ENCODE measurements around the gene MIOX. TPM values are rescaled to one million over a fixed set of nuclear protein-coding genes. Genes with fewer than 3 reads are reported as not detected.

MIOX gene
- total RNA-seq, 8 experiments from 2014 or later, result 0.13 to 0.52 (median 0.36) TPM; not detected in 4

DNA sequence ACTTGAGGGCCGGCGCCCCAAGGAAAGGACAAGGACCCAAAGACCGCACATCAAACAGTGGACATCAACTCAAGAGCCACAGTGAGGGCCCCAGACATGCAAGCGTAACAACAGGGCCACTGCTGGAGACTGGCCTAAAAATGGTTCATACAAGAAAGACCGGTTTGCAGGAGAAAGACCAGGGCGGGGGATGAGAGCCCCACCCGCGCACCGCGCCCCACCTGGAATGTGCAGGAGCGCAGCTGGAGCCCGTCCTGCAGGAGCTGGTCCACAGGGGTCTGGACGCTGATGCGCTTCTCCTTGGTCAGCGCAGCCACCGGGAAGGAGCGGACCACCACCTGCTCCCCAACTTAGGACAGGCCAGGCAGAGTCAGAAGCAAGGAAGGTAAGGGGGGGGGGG, 25.7 kb upstream of the MIOX start:
- no peaks in the 10 kb centered on the region for H3K4me1 ChIP-seq (replicated peaks in 1 of 2)
- no peak overlapping the region for H3K27ac ChIP-seq
- no peak for ATAC-seq (replicated peaks in 6 of 8)
- 90 to 100% (median 100%) methylated on average over 2 to 6 of the region's 17 CpGs; no CpG with 5 or more reads in 7 of the 10 experiments for WGBS, 10 experiments
- H3K4me3 ChIP-seq, result no peak overlapping the region
- in situ Hi-C loops (cut with MboI; ENCODE audit: low pct_unique_long_range_greater_than_20kb in 2 of 9, low sequenced_read_pairs in 9 of 9, unreplicated experiment in 9 of 9), result no loop called here

DNA sequence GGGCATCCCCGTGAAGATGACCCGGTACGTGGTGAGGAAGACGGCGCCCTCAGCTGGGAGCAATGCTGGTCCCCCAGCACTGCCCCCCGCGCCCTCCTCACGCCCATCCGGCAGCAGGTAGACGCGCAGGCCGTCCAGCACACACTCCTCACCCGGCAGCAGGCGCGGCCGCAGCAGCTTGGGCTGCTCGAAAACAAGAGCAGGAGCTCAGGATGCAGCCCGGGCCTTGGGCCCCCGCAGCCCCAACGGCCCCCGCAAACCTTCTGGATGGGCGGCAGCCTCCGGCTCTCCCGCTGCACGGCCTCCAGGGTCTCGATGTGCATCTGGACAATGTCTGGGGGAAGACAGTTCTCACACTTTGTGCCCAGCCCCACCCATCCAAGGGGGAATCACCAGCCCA, 25.1 kb upstream of the MIOX start:
- H3K4me3 ChIP-seq, result no peak overlapping the region
- no peak for ATAC-seq (replicated peaks in 6 of 8)
- H3K4me1 ChIP-seq (replicated peaks in 1 of 2), result no peaks in the 10 kb centered on the region
- WGBS, 10 experiments, result 80% methylated on average over 3 of the region's 26 CpGs; no CpG with 5 or more reads in 9 of the 10 experiments
- in situ Hi-C loops (cut with MboI; ENCODE audit: low pct_unique_long_range_greater_than_20kb in 2 of 9, low sequenced_read_pairs in 9 of 9, unreplicated experiment in 9 of 9), result no loop called here
- H3K27ac ChIP-seq, result no peak overlapping the region

DNA sequence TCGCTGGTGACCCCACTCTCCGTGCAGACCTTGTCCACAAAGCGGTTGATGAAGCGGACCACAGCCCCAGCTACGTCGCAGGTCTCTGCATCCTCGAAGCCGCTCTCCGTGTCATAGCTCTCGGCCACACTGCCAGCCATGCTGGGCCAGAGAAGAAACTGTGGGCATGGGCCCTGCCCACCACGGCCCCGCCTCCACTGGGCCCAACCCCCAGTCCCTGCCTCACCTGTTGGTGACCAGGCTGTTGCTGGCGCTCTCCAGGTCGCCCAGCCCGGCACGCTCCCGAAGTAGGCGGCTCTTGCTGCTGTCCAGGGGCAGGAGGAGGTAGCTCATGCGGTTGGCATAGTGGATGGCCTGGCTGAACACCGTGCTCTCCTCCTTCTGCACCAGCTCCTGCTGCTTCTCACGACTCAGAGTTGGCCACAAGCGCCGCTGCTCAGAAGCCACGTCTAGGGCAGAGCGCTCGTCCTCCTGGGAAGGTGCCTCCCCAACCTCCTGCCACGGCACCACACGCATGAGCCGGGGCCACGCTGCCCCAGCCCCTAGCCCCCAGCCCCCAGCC, 24.6 kb upstream of the MIOX start:
- Histone ChIP-seq H3K27ac (no peak overlapping the region), H3K4me1 (replicated peaks in 1 of 2) (no peaks in the 10 kb centered on the region), H3K4me3 (no peak overlapping the region)
- in situ Hi-C loops (cut with MboI; ENCODE audit: low pct_unique_long_range_greater_than_20kb in 2 of 9, low sequenced_read_pairs in 9 of 9, unreplicated experiment in 9 of 9), result no loop called here
- WGBS, 10 experiments, result 100% methylated on average over 2 to 3 of the region's 30 CpGs; no CpG with 5 or more reads in 8 of the 10 experiments
- ATAC-seq (replicated peaks in 6 of 8), result no peak

DNA sequence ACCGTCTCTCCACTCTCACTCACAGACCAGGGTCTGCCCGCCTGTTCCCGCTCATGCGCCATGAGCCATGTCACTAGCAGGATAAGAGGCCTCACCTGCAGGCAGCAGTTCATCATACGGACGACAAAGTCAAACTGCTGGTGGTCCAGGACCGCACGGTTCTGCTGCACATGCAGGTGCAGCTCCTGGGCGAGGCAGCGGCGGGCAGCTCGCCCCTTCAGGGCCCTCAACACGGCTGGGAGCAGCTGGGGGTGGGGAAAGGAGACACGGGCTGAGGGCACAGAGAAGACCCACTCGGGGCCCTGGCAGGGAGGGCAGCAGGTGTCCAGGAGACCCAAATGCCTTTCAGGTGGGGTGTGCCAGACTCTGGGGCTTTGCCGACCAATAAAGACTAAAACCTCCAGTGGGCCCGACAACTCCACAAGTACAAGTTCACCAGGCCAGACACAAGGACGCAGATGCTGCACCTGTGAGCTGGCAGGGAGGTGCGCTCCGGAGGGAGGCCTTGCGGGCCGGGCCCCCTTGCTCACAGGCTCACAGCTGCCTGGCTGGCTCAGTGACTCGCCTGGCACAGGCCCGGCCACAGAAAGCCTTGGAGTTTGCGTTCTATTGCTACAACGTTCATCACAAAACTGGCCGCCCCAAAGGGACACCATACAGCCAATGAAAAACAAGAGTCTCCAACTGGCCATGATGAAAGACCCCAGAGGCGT, 23.3 kb upstream of the MIOX start:
- no peak for ATAC-seq (replicated peaks in 6 of 8)
- Histone ChIP-seq H3K4me3 (no peak overlapping the region), H3K4me1 (replicated peaks in 1 of 2) (no peaks in the 10 kb centered on the region), H3K27ac (no peak overlapping the region)
- in situ Hi-C loops (cut with MboI; ENCODE audit: low pct_unique_long_range_greater_than_20kb in 2 of 9, low sequenced_read_pairs in 9 of 9, unreplicated experiment in 9 of 9), result no loop called here
- WGBS, 10 experiments, result 80 to 100% (median 93%) methylated on average over 2 to 11 of the region's 28 CpGs; no CpG with 5 or more reads in 4 of the 10 experiments

GRCh38 chr22:50464451-50464850, 22.2 kb upstream of the MIOX start:
- in situ Hi-C loops (cut with MboI; ENCODE audit: low pct_unique_long_range_greater_than_20kb in 2 of 9, low sequenced_read_pairs in 9 of 9, unreplicated experiment in 9 of 9), result no loop called here
- H3K4me1 ChIP-seq (replicated peaks in 1 of 2), result no peaks in the 10 kb centered on the region
- no peak overlapping the region for H3K27ac ChIP-seq
- 80% methylated on average over 4 of the region's 24 CpGs; no CpG with 5 or more reads in 9 of the 10 experiments for WGBS, 10 experiments
- ATAC-seq (replicated peaks in 6 of 8), result no peak
- H3K4me3 ChIP-seq, result no peak overlapping the region

DNA sequence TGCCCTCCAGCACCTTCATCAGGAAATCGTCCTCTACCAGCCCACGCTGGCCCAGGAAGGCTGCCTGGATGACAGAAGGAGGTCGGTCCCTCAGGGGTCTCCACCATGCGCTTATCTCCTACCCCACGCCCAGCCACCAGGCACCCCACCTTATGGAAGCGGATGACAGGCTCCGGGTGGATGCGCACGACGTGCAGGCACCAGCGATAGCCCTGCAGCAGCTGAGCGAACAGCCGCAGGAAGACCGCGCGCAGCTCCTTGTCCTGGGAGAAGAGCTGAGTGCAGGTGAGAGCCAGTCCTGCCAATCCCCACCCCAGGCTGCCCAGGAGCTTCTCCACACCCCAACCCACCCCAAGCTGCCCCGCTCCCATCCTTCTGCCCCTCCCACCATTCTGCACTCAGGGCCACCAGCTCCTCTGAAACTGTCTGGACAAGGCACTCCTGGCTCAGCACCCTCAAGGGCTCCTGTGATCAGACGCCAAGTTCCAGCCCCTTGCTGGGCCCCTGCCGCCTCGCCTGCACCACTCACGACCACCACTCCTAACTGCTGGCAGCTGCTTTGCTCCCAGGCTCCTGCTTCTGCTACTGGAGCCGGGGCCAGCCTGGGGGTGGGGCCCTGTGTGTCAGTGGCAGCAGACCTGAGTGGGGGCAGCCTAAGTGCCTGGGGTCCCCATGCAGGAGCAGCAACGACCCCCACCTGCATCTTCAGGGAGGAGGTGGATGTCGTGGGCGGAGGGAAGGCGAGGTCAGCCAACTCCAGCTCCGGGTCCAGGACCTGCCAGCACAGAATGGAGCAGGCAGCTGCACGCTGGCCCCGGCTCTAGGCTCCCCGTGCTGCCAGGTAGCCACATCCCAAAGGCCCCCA, 21.4 kb upstream of the MIOX start:
- no peak overlapping the region for H3K4me3 ChIP-seq
- ATAC-seq (replicated peaks in 6 of 8), result no peak
- in situ Hi-C loops (cut with MboI; ENCODE audit: low pct_unique_long_range_greater_than_20kb in 2 of 9, low sequenced_read_pairs in 9 of 9, unreplicated experiment in 9 of 9), result no loop called here
- WGBS, 10 experiments, result 96 to 100% (median 100%) methylated on average over 1 to 4 of the region's 30 CpGs; no CpG with 5 or more reads in 7 of the 10 experiments
- peaks cover 1 to 2% of the 10 kb centered on the region in 2 donors for H3K4me1 ChIP-seq (replicated peaks in 1 of 2)
- no peak overlapping the region for H3K27ac ChIP-seq

DNA sequence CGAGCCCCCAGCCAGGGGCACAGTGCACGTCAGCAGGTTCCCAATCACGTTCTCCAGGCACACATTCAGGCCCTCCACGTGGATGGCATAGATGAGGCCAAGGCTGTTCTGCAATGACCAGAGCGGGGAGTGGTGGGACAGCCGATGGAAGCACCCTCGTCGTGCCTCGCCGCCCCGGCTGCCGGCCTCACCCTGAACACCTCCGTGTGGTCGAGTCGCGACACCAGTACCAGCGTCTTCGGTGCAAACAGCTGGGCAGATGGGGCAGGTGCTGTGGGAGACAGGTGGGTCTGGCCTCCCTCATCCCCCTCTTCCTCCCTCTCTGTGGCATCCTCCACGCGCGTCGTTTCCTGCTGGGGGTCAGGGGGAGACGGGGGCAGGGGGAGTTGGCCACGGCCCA, 19.3 kb upstream of the MIOX start:
- H3K4me3 ChIP-seq, result no peak overlapping the region
- no peak for ATAC-seq (replicated peaks in 6 of 8)
- 94 to 100% methylated on average over 2 to 7 of the region's 24 CpGs; no CpG with 5 or more reads in 8 of the 10 experiments for WGBS, 10 experiments
- in situ Hi-C loops (cut with MboI; ENCODE audit: low pct_unique_long_range_greater_than_20kb in 2 of 9, low sequenced_read_pairs in 9 of 9, unreplicated experiment in 9 of 9), result no loop called here
- no peak overlapping the region for H3K27ac ChIP-seq
- H3K4me1 ChIP-seq (replicated peaks in 1 of 2), result peaks cover 2 to 8% of the 10 kb centered on the region in 2 donors

DNA sequence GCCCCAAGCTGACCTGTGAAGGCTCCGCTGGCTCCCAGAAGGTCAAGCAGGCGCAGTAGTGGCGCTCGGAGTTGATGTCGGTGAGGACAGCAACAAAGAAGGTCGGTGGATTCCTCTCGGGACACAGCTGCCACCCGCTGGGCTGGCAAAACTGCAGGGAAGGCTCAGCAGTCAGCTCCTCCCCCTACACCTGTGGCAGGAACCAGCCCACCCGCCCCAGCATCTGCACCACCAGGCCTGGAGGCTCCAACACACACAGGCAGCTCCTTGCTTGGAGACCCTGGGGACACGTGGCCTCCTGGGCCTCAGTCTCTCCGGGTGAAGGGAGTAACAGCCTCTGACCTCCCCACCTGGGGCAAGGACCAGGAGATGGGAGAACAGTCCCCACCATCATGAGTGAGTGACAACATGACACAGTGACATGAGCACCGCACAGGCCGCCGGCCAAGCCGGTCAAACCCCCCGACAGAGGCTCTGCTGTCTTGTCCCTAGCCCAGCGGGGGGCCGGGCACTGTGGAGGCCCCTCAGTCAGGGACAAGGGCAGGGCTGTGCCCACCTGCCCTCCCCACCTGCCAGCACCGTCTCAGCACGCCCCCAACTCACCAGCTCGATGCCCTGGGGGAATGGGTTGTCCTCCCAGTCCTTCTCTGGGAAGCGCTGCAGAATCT, 18.8 kb upstream of the MIOX start:
- in situ Hi-C loops (cut with MboI; ENCODE audit: low pct_unique_long_range_greater_than_20kb in 2 of 9, low sequenced_read_pairs in 9 of 9, unreplicated experiment in 9 of 9), result no loop called here

DNA sequence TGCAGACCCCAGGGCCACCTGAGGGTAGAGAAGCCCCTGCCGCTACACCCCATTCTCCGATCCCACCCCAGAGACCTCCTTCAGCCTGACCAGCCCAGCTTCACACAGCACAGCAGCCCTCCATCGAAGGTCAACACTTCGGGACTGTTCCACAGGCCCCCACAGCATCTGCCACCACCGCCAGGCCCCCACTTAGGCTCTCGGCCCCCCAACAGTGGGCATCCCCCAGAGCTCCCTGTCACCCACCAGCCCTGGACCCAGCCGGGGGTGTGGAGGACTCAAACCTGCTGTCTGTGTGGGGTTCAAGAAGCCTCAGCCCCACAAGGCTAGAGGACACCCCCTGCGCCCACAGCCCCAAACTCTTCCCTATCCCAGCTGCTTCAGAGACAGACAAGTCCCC, 18.0 kb upstream of the MIOX start:
- in situ Hi-C loops (cut with MboI; ENCODE audit: low pct_unique_long_range_greater_than_20kb in 2 of 9, low sequenced_read_pairs in 9 of 9, unreplicated experiment in 9 of 9), result no loop called here
- WGBS, 10 experiments, result no CpG with 5 or more reads among the region's 8 CpGs
- peaks cover 13 to 18% of the 10 kb centered on the region in 2 donors for H3K4me1 ChIP-seq (replicated peaks in 1 of 2)
- no peak for ATAC-seq (replicated peaks in 6 of 8)
- no peak overlapping the region for H3K27ac ChIP-seq
- H3K4me3 ChIP-seq, result no peak overlapping the region

More for the DNA sequence above, 18.8 kb upstream of the MIOX start:
- no CpG with 5 or more reads among the region's 22 CpGs for WGBS, 10 experiments
- Histone ChIP-seq H3K4me3 (no peak overlapping the region), H3K4me1 (replicated peaks in 1 of 2) (peaks cover 7 to 11% of the 10 kb centered on the region in 2 donors), H3K27ac (no peak overlapping the region)
- peak in 1 of 8 experiments; percentile 5 for ATAC-seq (replicated peaks in 6 of 8)

GRCh38 chr22:50469377-50470305, 17.0 kb upstream of the MIOX start:
- H3K4me3 ChIP-seq, result no peak overlapping the region
- H3K27ac ChIP-seq, result no peak overlapping the region
- peak in 2 of 8 experiments; percentile 4 to 10 for ATAC-seq (replicated peaks in 6 of 8)
- peaks cover 15 to 20% of the 10 kb centered on the region in 2 donors for H3K4me1 ChIP-seq (replicated peaks in 1 of 2)
- WGBS, 10 experiments, result no CpG with 5 or more reads among the region's 25 CpGs
- in situ Hi-C loops (cut with MboI; ENCODE audit: low pct_unique_long_range_greater_than_20kb in 2 of 9, low sequenced_read_pairs in 9 of 9, unreplicated experiment in 9 of 9), result no loop called here

DNA sequence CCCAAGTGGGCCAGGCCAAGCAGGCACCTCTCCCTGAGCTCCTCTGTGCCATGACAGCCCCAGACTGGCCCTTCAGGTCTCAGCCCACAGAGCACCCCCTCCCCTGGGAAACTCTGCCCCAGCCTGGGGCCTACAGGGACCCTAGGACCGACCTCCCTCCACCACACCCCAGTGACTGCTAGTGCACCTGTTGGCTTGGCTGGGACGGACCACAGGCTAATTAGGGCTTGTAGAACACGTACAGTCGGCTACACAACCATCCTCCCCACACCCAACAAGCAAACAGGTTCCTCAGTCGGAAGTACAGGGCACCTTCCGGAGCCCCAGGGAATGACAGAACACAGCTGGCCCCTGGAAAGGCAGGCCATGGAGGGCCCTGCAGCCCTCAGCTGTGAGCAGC, 16.2 kb upstream of the MIOX start:
- H3K4me3 ChIP-seq, result no peak overlapping the region

More for the DNA sequence above, 16.2 kb upstream of the MIOX start:
- ATAC-seq (replicated peaks in 6 of 8), result no peak
- 80 to 100% (median 86%) methylated on average over 1 to 3 of the region's 6 CpGs; no CpG with 5 or more reads in 6 of the 10 experiments for WGBS, 10 experiments
- no peak overlapping the region for H3K27ac ChIP-seq
- in situ Hi-C loops (cut with MboI; ENCODE audit: low pct_unique_long_range_greater_than_20kb in 2 of 9, low sequenced_read_pairs in 9 of 9, unreplicated experiment in 9 of 9), result no loop called here
- H3K4me1 ChIP-seq (replicated peaks in 1 of 2), result peaks cover 18 to 22% of the 10 kb centered on the region in 2 donors
